B cell (primary cell): Measurements from ENCODE around the gene GTF3C5.

Source experiments
- CTCF ChIP-seq: fragments of 200-600 bp; IDR thresholded peaks from one replicate; pipeline ENCODE4 v1.8.0; 2022; ENCODE audit warnings: antibody characterized with exemption, mild to moderate bottlenecking
- EZH2 ChIP-seq: IDR thresholded peaks from 2 replicates; pipeline ENCODE4 v1.6.1; 2012; ENCODE audit warnings: borderline replicate concordance, low read depth, mild to moderate bottlenecking, moderate library complexity, low read length; ENCODE audit not compliant: insufficient read depth, poor library complexity, severe bottlenecking

- TF ChIP-seq CTCF (no peak), EZH2 (no peak)
Measured at GRCh38 chr9:133046900-133047295, 16.1 kb downstream of the GTF3C5 start.
